Natural killer cell (primary cell): ENCODE results near the gene ENTPD1. TPM values are rescaled to one million over a fixed set of nuclear protein-coding genes. Genes with fewer than 3 reads are reported as not detected.

Experiments used
- ATAC-seq, 3 donors: fragments of 150-1000 bp in 2 of 3; fragments of 200-7000 bp in 1 of 3; cut with Tn5 transposase; 1 replicate in 1 of 3; 2 replicates in 2 of 3; pipeline ENCODE4 v1.10.0; 2021; ENCODE audit warnings: mild to moderate bottlenecking in 2 of 3, moderate library complexity in 2 of 3
- DNase-seq, 2 donors: peaks; one replicate each; pipeline versions ENCODE4 v3.0.0 to v3.0.0-alpha.2; 2013 to 2021; ENCODE audit warnings: mixed read lengths in 1 of 2
- H3K27ac ChIP-seq: one replicate; pipeline ENCODE4 v1.5.1; 2013; ENCODE audit warnings: mild to moderate bottlenecking, low read length
- H3K27me3 ChIP-seq: one replicate; pipeline ENCODE4 v1.6.1; 2013; ENCODE audit warnings: low read length; ENCODE audit not compliant: control insufficient read depth, insufficient read depth
- H3K36me3 ChIP-seq: one replicate; pipeline ENCODE4 v1.6.1; 2013; ENCODE audit warnings: low read length; ENCODE audit not compliant: control insufficient read depth, insufficient read depth
- H3K4me1 ChIP-seq: one replicate; pipeline ENCODE4 v1.6.1; 2013; ENCODE audit warnings: low read length; ENCODE audit not compliant: control insufficient read depth, insufficient read depth
- H3K4me3 ChIP-seq: one replicate; pipeline ENCODE4 v1.5.1; 2013; ENCODE audit warnings: low read length
- H3K9me3 ChIP-seq: one replicate; pipeline ENCODE4 v1.6.1; 2013; ENCODE audit warnings: low read length; ENCODE audit not compliant: control insufficient read depth, insufficient read depth
- H3K27ac Mint-ChIP-seq, 2 donors: one replicate each; pipeline ENCODE4 v1.8.0; 2022; ENCODE audit warnings: mild to moderate bottlenecking in 2 of 2, mixed read lengths in 2 of 2, moderate library complexity in 1 of 2
- H3K27me3 Mint-ChIP-seq, 2 donors: one replicate each; pipeline ENCODE4 v1.8.0; 2022; ENCODE audit warnings: low read depth in 2 of 2, mixed read lengths in 2 of 2
- H3K36me3 Mint-ChIP-seq: one replicate; pipeline ENCODE4 v1.8.0; 2022; ENCODE audit warnings: mixed read lengths
- H3K4me1 Mint-ChIP-seq, 2 donors: one replicate each; pipeline ENCODE4 v1.8.0; 2022; ENCODE audit warnings: mixed read lengths in 2 of 2
- H3K4me3 Mint-ChIP-seq: one replicate; pipeline ENCODE4 v1.8.0; 2022; ENCODE audit warnings: mild to moderate bottlenecking, moderate library complexity, mixed read lengths
- H3K9me3 Mint-ChIP-seq, 2 donors: one replicate each; pipeline ENCODE4 v1.8.0; 2022; ENCODE audit warnings: mixed read lengths in 2 of 2
- WGBS: methylation state at CpG from one replicate; pipeline ENCODE4 v1.1.7; 2013; ENCODE audit warnings: missing lambda C conversion rate; ENCODE audit not compliant: insufficient coverage; 5-methylcytosine and 5-hydroxymethylcytosine counted together
- intact Hi-C: fragments of 100-400 bp; cut with micrococcal nuclease; formaldehyde crosslinking; loops from one replicate; pipeline ENCODE4 v1.14.2; 2022
- total RNA-seq, 4 donors: library from RNA; stranded (reverse); fragments of 120-200 nt in 1 of 4; gene quantifications; one replicate each; pipeline versions ENCODE4 v1.2.3 to v1.2.4, GENCODE V29; 2013 to 2022
- TF ChIP-seq, protein P1 (sequence below): fragments of 200-600 bp; IDR thresholded peaks from one replicate; pipeline ENCODE4 v1.8.0; 2022; ENCODE audit warnings: antibody characterized with exemption

Gene ENTPD1
- total RNA-seq, 3 donors from 2014 or later (not counting 1 experiment from before 2014, with no cell fraction given) = 1.3 to 6.2 (median 3.1) TPM

DNA sequence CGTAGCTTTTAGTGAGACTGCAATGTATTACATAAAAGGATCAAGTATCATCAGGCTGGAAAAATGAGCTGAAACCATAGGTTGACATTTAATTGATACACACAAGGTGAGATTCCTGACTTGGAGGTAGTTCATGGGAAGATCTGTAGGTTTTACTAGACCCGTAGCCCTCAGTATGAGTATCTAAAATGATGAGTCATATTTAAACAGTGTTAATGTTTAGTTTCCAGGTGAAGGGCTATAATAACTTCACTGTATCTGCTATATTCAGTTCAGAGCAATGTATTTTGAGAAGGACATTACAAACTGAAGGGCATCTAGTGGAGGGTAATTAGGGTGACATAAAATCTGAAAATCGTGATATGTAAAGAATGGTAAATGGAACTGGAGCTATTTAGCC lies 35.0 kb downstream of the ENTPD1 start:
- DNase-seq = no peak
- no peaks in the 10 kb centered on the region for H3K36me3 ChIP-seq
- Mint-ChIP-seq H3K27ac (no peak overlapping the region), H3K27me3 (no peaks in the 10 kb centered on the region), H3K36me3 (no peaks in the 10 kb centered on the region), H3K9me3 (no peaks in the 10 kb centered on the region), H3K4me1 (peaks cover 0 to 7% of the 10 kb centered on the region in 2 donors), H3K4me3 (no peak overlapping the region)
- no peaks in the 10 kb centered on the region for H3K27me3 ChIP-seq
- intact Hi-C loops = no loop called here
- no peak for ATAC-seq
- WGBS = 87% methylated on average over 3 of the region's 3 CpGs
- H3K4me3 ChIP-seq = no peak overlapping the region
- TF ChIP-seq, protein P1, sequence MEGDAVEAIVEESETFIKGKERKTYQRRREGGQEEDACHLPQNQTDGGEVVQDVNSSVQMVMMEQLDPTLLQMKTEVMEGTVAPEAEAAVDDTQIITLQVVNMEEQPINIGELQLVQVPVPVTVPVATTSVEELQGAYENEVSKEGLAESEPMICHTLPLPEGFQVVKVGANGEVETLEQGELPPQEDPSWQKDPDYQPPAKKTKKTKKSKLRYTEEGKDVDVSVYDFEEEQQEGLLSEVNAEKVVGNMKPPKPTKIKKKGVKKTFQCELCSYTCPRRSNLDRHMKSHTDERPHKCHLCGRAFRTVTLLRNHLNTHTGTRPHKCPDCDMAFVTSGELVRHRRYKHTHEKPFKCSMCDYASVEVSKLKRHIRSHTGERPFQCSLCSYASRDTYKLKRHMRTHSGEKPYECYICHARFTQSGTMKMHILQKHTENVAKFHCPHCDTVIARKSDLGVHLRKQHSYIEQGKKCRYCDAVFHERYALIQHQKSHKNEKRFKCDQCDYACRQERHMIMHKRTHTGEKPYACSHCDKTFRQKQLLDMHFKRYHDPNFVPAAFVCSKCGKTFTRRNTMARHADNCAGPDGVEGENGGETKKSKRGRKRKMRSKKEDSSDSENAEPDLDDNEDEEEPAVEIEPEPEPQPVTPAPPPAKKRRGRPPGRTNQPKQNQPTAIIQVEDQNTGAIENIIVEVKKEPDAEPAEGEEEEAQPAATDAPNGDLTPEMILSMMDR = no peak
- no peaks in the 10 kb centered on the region for H3K9me3 ChIP-seq
- peaks cover 19% of the 10 kb centered on the region for H3K4me1 ChIP-seq
- no peak overlapping the region for H3K27ac ChIP-seq

DNA sequence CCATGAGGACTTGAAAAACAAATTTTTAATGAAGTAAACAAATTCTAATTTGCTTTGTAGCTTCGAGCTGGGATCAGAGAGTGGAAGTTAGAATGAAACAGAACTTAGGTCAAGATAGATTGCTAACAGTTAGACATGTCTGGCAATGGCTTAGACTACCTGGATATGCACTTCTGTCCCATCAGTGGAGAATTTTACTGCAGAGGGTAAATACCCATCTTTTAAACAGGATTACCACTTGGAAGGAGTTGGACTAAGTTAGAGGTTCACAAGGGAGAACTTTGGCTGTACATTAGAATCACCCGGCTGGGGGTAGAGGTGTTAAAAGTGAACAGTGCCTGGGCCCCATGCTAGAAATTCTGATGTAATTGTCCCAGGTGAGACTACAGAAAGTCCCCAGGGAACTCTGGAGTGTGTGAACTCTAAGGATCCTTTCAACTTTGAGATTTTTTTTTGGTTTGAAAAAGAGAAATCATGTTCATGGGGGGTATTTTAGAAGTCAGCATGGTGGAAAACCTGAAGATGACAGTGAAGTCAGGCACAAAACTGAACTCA lies 35.5 kb downstream of the ENTPD1 start:
- no peak overlapping the region for H3K4me3 ChIP-seq

DNA sequence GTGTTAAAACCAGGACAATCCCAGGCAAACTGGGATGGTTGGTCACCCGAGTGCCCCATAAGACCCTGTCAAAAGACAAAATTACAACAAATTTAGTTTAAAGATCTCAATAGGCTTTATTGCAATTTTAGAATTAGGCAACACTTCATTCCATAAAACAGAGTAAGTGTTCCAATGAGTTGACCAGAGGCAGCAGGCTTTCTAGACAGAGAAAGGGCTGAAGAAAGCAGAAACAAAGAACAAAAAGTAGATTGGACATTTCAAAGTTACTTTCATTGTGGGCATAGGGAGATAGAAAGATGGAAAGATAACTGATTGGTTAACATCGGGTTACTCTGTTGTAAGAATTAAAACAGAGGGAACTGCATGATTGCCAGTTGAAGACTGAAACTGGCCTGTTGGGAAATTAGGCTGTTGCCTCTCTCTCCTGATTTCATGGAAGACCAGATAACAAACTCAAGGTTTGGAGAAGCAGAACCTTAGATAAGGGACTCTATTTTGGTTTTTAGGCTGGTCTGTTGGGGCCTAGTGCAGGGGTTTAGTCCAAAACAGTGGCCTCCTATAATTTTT lies 36.3 kb downstream of the ENTPD1 start:
- no peaks in the 10 kb centered on the region for H3K36me3 ChIP-seq
- H3K4me1 ChIP-seq = peaks cover 14% of the 10 kb centered on the region
- no peaks in the 10 kb centered on the region for H3K36me3 Mint-ChIP-seq
- H3K27ac Mint-ChIP-seq = no peak overlapping the region
- H3K9me3 Mint-ChIP-seq = no peaks in the 10 kb centered on the region
- H3K4me3 ChIP-seq = no peak overlapping the region
- TF ChIP-seq, protein P1 = no peak
- no peaks in the 10 kb centered on the region for H3K27me3 Mint-ChIP-seq
- 55% methylated on average over 2 of the region's 2 CpGs for WGBS
- DNase-seq (no peak), ATAC-seq (peak in 1 of 3 donors; percentile 41)
- intact Hi-C loops = no loop called here
- H3K27ac ChIP-seq = peak overlapping the region; percentile 82
- H3K4me1 Mint-ChIP-seq = peaks cover 0 to 7% of the 10 kb centered on the region in 2 donors
- H3K27me3 ChIP-seq = no peaks in the 10 kb centered on the region
- no peak overlapping the region for H3K4me3 Mint-ChIP-seq
- H3K9me3 ChIP-seq = no peaks in the 10 kb centered on the region

More for the DNA sequence above, 35.5 kb downstream of the ENTPD1 start:
- no peak for ATAC-seq
- Mint-ChIP-seq H3K36me3 (no peaks in the 10 kb centered on the region), H3K4me3 (no peak overlapping the region), H3K27me3 (no peaks in the 10 kb centered on the region), H3K27ac (no peak overlapping the region), H3K4me1 (peaks cover 0 to 7% of the 10 kb centered on the region in 2 donors), H3K9me3 (no peaks in the 10 kb centered on the region)
- DNase-seq = no peak
- peaks cover 14% of the 10 kb centered on the region for H3K4me1 ChIP-seq
- TF ChIP-seq, protein P1 = no peak
- 74% methylated on average over 2 of the region's 2 CpGs for WGBS
- intact Hi-C loops = no loop called here
- H3K9me3 ChIP-seq = no peaks in the 10 kb centered on the region
- no peaks in the 10 kb centered on the region for H3K27me3 ChIP-seq
- H3K27ac ChIP-seq = no peak overlapping the region
- H3K36me3 ChIP-seq = no peaks in the 10 kb centered on the region

DNA sequence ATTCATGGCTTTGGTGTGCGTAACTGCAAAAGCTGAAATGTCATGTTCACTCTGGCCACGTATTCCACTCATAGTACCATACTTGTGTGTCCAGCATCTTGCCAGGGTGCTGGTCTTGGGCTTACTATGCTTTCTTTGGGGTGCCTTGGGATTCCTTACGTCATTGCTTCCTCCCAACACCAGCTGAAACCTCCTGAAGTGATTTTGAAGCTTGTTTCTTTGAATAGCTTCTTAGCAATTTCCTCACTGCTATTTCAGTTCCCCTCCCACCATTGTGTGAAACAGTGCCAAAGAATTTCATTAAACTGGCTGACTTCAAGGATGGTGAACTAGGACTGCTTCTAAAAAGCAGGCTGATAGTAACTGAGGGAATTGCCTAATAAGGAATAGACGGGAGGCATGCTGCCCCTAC lies 36.9 kb downstream of the ENTPD1 start:
- H3K9me3 ChIP-seq = no peaks in the 10 kb centered on the region
- ATAC-seq = no peak
- 80% methylated on average over 3 of the region's 4 CpGs for WGBS
- Mint-ChIP-seq H3K9me3 (no peaks in the 10 kb centered on the region), H3K36me3 (no peaks in the 10 kb centered on the region), H3K4me3 (no peak overlapping the region), H3K4me1 (peaks cover 0 to 7% of the 10 kb centered on the region in 2 donors), H3K27ac (no peak overlapping the region), H3K27me3 (no peaks in the 10 kb centered on the region)
- H3K36me3 ChIP-seq = no peaks in the 10 kb centered on the region
- H3K4me1 ChIP-seq = peaks cover 14% of the 10 kb centered on the region
- no peak overlapping the region for H3K4me3 ChIP-seq
- TF ChIP-seq, protein P1 = no peak
- intact Hi-C loops = no loop called here
- no peak for DNase-seq
- H3K27ac ChIP-seq = peak overlapping the region; percentile 82
- H3K27me3 ChIP-seq = no peaks in the 10 kb centered on the region
